Stomach (tissue), 4 donors: ENCODE measurements around the gene SMPDL3A.

Source experiments
- EP300 ChIP-seq: sonication (generic); formaldehyde crosslinking; IDR thresholded peaks from one replicate; pipeline ENCODE4 v1.6.1; 2017; ENCODE audit warnings: antibody characterized with exemption
- POLR2AphosphoS5 ChIP-seq, 3 donors: sonication (generic); formaldehyde crosslinking; IDR thresholded peaks; one replicate each; pipeline ENCODE4 v1.6.1; 2016; ENCODE audit warnings: antibody characterized with exemption in 3 of 3
- TF ChIP-seq, protein P1 (sequence below), 7 experiments: fragments of 450-650 bp in 4 of 7; fragments of 200-600 bp in 3 of 7; sonication (generic) in 3 of 7; IDR thresholded peaks; one replicate each; pipeline ENCODE4 v1.5.1; 2016 to 2019; ENCODE audit warnings: antibody characterized with exemption in 7 of 7, control low read depth in 2 of 7, mild to moderate bottlenecking in 1 of 7

GRCh38 chr6:122800906-122801305 lies 11.8 kb downstream of the SMPDL3A start:
- TF ChIP-seq, protein P1, sequence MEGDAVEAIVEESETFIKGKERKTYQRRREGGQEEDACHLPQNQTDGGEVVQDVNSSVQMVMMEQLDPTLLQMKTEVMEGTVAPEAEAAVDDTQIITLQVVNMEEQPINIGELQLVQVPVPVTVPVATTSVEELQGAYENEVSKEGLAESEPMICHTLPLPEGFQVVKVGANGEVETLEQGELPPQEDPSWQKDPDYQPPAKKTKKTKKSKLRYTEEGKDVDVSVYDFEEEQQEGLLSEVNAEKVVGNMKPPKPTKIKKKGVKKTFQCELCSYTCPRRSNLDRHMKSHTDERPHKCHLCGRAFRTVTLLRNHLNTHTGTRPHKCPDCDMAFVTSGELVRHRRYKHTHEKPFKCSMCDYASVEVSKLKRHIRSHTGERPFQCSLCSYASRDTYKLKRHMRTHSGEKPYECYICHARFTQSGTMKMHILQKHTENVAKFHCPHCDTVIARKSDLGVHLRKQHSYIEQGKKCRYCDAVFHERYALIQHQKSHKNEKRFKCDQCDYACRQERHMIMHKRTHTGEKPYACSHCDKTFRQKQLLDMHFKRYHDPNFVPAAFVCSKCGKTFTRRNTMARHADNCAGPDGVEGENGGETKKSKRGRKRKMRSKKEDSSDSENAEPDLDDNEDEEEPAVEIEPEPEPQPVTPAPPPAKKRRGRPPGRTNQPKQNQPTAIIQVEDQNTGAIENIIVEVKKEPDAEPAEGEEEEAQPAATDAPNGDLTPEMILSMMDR (IDR thresholded peaks at IDR 0.05) = no peak
- TF ChIP-seq POLR2AphosphoS5 (IDR thresholded peaks at IDR 0.05) (no peak), EP300 (no peak)
